Ovary (tissue), 3 donors: Measurements from ENCODE around the gene TFPI2.
"Not testable (repeated sequence)": the region's sequence is repeated elsewhere in the genome, so short reads cannot be mapped to it uniquely, and the experiment has no call there.

Experiments used
- EP300 ChIP-seq: sonication (generic); formaldehyde crosslinking; IDR thresholded peaks from one replicate; pipeline ENCODE4 v1.6.1; 2017; ENCODE audit warnings: antibody characterized with exemption
- POLR2A ChIP-seq: fragments of 450-650 bp; IDR thresholded peaks from one replicate; pipeline ENCODE4 v1.6.1; 2017; ENCODE audit warnings: antibody characterized with exemption, mild to moderate bottlenecking, moderate library complexity
- TF ChIP-seq, protein P1 (sequence below), 3 donors: fragments of 450-650 bp in 2 of 3; fragments of 200-600 bp in 1 of 3; IDR thresholded peaks; one replicate each; pipeline versions ENCODE4 v1.5.1 to v1.8.0; 2016 to 2022; ENCODE audit warnings: antibody characterized with exemption in 3 of 3, mild to moderate bottlenecking in 1 of 3
- donor health status: DM: no; HTN: no; CAD: no.

DNA sequence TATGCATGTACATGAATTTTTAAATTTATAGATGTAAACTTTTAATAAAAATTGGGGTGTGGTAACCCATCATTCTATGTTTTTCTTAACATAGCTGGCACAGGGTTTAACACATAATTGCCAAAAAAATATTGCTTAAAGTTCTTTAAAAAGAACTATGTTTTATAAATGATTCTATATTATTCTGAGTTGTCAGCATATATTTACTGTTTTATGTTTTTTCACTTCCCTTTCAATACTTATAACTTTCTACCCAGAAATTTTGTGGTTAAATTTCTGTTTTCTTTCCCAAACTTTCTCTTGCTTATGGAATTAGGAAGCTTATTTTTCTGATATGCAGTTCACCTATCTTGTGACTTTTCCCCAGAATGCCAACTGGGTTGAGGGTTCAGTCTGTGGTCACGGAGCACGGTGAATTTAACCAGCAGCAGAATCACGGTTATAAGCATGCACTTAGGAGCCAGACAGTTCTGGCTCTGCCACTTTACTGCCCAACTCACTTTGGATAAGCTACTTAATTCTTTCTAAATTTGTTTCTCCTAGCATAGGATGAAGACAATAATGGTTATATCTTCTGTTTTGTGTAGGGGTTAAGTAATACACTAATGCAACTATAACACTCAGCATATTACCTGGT, 24.8 kb upstream of the TFPI2 start:
- TF ChIP-seq, protein P1, sequence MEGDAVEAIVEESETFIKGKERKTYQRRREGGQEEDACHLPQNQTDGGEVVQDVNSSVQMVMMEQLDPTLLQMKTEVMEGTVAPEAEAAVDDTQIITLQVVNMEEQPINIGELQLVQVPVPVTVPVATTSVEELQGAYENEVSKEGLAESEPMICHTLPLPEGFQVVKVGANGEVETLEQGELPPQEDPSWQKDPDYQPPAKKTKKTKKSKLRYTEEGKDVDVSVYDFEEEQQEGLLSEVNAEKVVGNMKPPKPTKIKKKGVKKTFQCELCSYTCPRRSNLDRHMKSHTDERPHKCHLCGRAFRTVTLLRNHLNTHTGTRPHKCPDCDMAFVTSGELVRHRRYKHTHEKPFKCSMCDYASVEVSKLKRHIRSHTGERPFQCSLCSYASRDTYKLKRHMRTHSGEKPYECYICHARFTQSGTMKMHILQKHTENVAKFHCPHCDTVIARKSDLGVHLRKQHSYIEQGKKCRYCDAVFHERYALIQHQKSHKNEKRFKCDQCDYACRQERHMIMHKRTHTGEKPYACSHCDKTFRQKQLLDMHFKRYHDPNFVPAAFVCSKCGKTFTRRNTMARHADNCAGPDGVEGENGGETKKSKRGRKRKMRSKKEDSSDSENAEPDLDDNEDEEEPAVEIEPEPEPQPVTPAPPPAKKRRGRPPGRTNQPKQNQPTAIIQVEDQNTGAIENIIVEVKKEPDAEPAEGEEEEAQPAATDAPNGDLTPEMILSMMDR (IDR thresholded peaks at IDR 0.05): not testable (repeated sequence)
- TF ChIP-seq POLR2A, EP300: not testable (repeated sequence)
